Measurements from ENCODE around the gene OR6N1. TPM values are rescaled to one million over a fixed set of nuclear protein-coding genes. Genes with fewer than 3 reads are reported as not detected.
A peak's percentile ranks its signal among the peaks of the same experiment; 100 is the strongest.

OR6N1 gene
- total and polyA plus RNA-seq, 4 donors: not detected

- Histone ChIP-seq H3K9ac (ENCODE audit: low read depth in 1 of 2, low read length in 2 of 2) (no peak overlapping the region), H3K27ac (ENCODE audit: low read depth in 1 of 2, low read length in 2 of 2) (peak overlapping the region in 1 of 2 donors; percentile 42), H3K27me3 (ENCODE audit: control insufficient read depth in 4 of 4, insufficient read depth in 4 of 4, low read length in 3 of 4) (peaks cover 0 to 2% (median 0%) of the 10 kb centered on the region in 4 donors), H3K4me1 (ENCODE audit: control insufficient read depth in 4 of 4, insufficient read depth in 4 of 4, low read length in 3 of 4) (no peaks in the 10 kb centered on the region), H3K36me3 (ENCODE audit: control insufficient read depth in 4 of 4, insufficient read depth in 3 of 4, low read depth in 1 of 4, low read length in 3 of 4) (no peaks in the 10 kb centered on the region), H3K9me3 (ENCODE audit: control insufficient read depth in 4 of 4, low read length in 3 of 4) (no peaks in the 10 kb centered on the region), H3K4me3 (ENCODE audit: low read depth in 1 of 3, low read length in 3 of 3) (no peak overlapping the region)
- no peak for TF ChIP-seq FOXA1 (IDR thresholded peaks at IDR 0.05)
- no peak for TF ChIP-seq ATF3 (IDR thresholded peaks at IDR 0.05)
- TF ChIP-seq JUND (IDR thresholded peaks at IDR 0.05): no peak
- TF ChIP-seq MAX (IDR thresholded peaks at IDR 0.05): no peak
- TF ChIP-seq FOXA2 (IDR thresholded peaks at IDR 0.05): no peak
- TF ChIP-seq TAF1 (conservative IDR thresholded peaks at IDR 0.05): no peak
- no peak for TF ChIP-seq HNF4G (IDR thresholded peaks at IDR 0.05)
- no peak for TF ChIP-seq CTCF (IDR thresholded peaks at IDR 0.05; ENCODE audit: low read depth, low read length, missing input control)
- TF ChIP-seq GABPA (IDR thresholded peaks at IDR 0.05 in 1 of 2, conservative IDR thresholded peaks at IDR 0.05 in 1 of 2): no peak
- TF ChIP-seq EGR1 (IDR thresholded peaks at IDR 0.05; ENCODE audit: low read depth in 2 of 2): no peak
- no peak for TF ChIP-seq REST (IDR thresholded peaks at IDR 0.05)
- TF ChIP-seq ZBTB33 (IDR thresholded peaks at IDR 0.05): no peak
- TF ChIP-seq YY1 (IDR thresholded peaks at IDR 0.05): no peak
- DNase-seq (ENCODE audit: low spot score): no peak
- WGBS: 69% methylated on average over 2 of the region's 2 CpGs
Measured at GRCh38 chr1:158800526-158800925, 28.5 kb upstream of the OR6N1 start.

GRCh38 chr1:158799689-158800088 lies 27.7 kb upstream of the OR6N1 start:
- no peak for DNase-seq (ENCODE audit: low spot score)
- TF ChIP-seq RXRA (IDR thresholded peaks at IDR 0.05) (no peak), HNF4A (conservative IDR thresholded peaks at IDR 0.05) (no peak), REST (IDR thresholded peaks at IDR 0.05) (no peak), GABPA (IDR thresholded peaks at IDR 0.05 in 1 of 2, conservative IDR thresholded peaks at IDR 0.05 in 1 of 2) (no peak), NR2F2 (IDR thresholded peaks at IDR 0.05) (no peak), RAD21 (IDR thresholded peaks at IDR 0.05) (no peak)
- H3K9ac ChIP-seq (ENCODE audit: low read depth in 1 of 2, low read length in 2 of 2): no peak overlapping the region
- peaks cover 0 to 2% (median 0%) of the 10 kb centered on the region in 4 donors for H3K27me3 ChIP-seq (ENCODE audit: control insufficient read depth in 4 of 4, insufficient read depth in 4 of 4, low read length in 3 of 4)
- WGBS: 73% methylated on average over 4 of the region's 4 CpGs
- H3K36me3 ChIP-seq (ENCODE audit: control insufficient read depth in 4 of 4, insufficient read depth in 3 of 4, low read depth in 1 of 4, low read length in 3 of 4): no peaks in the 10 kb centered on the region
- no peaks in the 10 kb centered on the region for H3K9me3 ChIP-seq (ENCODE audit: control insufficient read depth in 4 of 4, low read length in 3 of 4)
- H3K4me1 ChIP-seq (ENCODE audit: control insufficient read depth in 4 of 4, insufficient read depth in 4 of 4, low read length in 3 of 4): no peaks in the 10 kb centered on the region
- H3K4me3 ChIP-seq (ENCODE audit: low read depth in 1 of 3, low read length in 3 of 3): no peak overlapping the region
- no peak overlapping the region for H3K27ac ChIP-seq (ENCODE audit: low read depth in 1 of 2, low read length in 2 of 2)
